ENCODE results near the gene TMEM18.

The TMEM18 gene

DNA sequence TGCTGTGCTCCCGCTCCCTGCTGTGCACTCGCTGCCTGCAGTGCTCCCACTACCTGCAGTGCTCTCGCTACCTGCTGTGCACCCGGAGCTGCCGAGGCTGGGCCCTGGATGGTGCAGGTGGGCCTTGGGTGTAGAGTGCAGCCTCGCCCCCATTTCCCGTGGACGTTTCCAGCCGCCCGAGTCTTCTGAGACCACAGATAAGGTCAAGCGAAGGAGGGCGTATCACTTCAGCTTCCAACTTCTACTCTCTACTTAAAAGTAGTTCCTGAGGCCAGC, 15.9 kb downstream of the TMEM18 start:
- no peak for DNase-seq
- no peak overlapping the region for H3K4me3 ChIP-seq (ENCODE audit: low read depth, low read length)
- TF ChIP-seq, protein P1, sequence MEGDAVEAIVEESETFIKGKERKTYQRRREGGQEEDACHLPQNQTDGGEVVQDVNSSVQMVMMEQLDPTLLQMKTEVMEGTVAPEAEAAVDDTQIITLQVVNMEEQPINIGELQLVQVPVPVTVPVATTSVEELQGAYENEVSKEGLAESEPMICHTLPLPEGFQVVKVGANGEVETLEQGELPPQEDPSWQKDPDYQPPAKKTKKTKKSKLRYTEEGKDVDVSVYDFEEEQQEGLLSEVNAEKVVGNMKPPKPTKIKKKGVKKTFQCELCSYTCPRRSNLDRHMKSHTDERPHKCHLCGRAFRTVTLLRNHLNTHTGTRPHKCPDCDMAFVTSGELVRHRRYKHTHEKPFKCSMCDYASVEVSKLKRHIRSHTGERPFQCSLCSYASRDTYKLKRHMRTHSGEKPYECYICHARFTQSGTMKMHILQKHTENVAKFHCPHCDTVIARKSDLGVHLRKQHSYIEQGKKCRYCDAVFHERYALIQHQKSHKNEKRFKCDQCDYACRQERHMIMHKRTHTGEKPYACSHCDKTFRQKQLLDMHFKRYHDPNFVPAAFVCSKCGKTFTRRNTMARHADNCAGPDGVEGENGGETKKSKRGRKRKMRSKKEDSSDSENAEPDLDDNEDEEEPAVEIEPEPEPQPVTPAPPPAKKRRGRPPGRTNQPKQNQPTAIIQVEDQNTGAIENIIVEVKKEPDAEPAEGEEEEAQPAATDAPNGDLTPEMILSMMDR (IDR thresholded peaks at IDR 0.05; ENCODE audit: low read depth, low read length) = no peak
- H3K4me1 ChIP-seq = no peaks in the 10 kb centered on the region
- H3K36me3 ChIP-seq = no peaks in the 10 kb centered on the region
- no peaks in the 10 kb centered on the region for H3K27me3 ChIP-seq
- H3K9me3 ChIP-seq = no peaks in the 10 kb centered on the region

DNA sequence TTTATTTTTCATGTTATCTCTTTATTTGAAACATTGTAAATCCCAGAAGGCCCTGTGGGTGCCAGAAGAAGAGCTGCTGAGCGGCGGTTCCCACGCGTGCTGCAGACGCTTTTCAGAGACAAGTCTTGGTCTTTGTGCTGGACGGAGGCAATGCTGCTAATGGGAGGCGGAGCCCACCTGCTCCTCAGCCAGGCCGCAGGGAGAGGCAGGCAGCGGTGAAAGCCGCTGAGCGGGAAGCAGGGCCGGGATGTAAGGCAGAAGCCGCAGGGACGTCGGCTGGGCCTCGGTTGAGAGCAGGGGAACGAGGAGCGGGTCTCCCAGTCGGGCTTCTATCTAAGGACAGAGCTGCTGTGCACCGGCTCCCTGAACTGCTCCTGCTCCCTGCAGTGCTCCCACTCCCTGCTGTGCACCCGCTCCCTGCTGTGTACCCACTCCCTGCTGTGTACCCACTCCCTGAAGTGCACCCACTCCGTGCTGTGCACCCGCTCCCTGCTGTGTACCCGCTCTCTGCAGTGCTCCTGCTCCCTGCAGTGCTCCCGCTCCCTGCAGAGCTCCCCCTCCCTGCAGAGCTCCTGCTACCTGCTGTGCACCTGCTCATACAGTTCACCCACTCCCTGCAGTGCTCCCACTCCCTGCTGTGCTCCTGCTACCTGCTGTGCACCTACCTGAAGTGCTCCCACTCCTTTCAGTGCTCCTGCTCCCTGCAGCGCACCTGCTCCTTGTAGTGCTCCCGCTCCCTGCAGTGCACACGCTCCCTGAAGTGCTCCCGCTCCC, 16.4 kb downstream of the TMEM18 start:
- Histone ChIP-seq H3K36me3 (no peaks in the 10 kb centered on the region), H3K27me3 (no peaks in the 10 kb centered on the region), H3K9me3 (no peaks in the 10 kb centered on the region), H3K4me1 (no peaks in the 10 kb centered on the region), H3K4me3 (ENCODE audit: low read depth, low read length) (no peak overlapping the region)
- TF ChIP-seq, protein P1 (IDR thresholded peaks at IDR 0.05; ENCODE audit: low read depth, low read length) = no peak
- DNase-seq = no peak

DNA sequence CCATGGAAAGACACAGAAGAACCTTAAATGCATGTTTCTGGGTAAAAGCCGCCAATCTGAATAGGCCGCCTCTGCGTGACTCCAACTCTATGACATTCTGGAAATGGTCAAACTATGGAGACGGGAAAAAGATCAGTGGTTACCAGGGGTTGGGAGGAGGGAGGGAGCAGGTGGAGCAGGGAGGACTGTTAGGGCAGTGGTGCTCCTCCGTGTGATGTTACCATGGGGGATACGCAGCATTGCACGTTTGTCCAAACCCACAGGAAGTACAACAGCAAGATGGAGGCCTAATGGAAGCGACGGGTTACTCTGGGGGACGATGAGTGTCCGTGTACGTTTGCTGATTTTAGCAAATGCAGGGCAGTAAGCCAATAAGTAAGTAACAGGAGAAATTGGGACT, 17.2 kb downstream of the TMEM18 start:
- Histone ChIP-seq H3K4me3 (ENCODE audit: low read depth, low read length) (no peak overlapping the region), H3K36me3 (no peaks in the 10 kb centered on the region), H3K4me1 (no peaks in the 10 kb centered on the region), H3K27me3 (no peaks in the 10 kb centered on the region), H3K9me3 (no peaks in the 10 kb centered on the region)
- TF ChIP-seq, protein P1 (IDR thresholded peaks at IDR 0.05; ENCODE audit: low read depth, low read length) = no peak
- no peak for DNase-seq

DNA sequence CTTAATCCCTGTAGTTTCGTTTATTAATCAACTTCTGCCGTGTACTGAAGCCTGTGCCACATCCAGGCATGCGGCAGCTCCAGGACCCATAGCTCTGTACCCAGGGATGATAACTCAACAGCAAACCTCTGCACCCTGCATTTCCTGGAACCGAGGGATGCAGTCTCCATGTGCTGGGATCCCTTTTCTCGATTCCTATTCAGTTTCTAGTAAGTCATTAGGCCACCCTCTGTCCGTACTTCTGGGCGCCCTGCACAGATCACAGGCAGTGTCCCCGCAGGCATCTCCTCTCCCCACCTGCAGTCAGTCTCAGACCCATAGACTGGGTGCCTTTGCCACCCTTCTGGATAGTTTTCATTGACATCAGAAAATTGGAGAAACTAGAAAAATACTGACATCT, 18.8 kb downstream of the TMEM18 start:
- Histone ChIP-seq H3K9me3 (no peaks in the 10 kb centered on the region), H3K27me3 (no peaks in the 10 kb centered on the region), H3K4me3 (ENCODE audit: low read depth, low read length) (no peak overlapping the region), H3K4me1 (no peaks in the 10 kb centered on the region), H3K36me3 (no peaks in the 10 kb centered on the region)
- no peak for DNase-seq
- TF ChIP-seq, protein P1 (IDR thresholded peaks at IDR 0.05; ENCODE audit: low read depth, low read length) = no peak

DNA sequence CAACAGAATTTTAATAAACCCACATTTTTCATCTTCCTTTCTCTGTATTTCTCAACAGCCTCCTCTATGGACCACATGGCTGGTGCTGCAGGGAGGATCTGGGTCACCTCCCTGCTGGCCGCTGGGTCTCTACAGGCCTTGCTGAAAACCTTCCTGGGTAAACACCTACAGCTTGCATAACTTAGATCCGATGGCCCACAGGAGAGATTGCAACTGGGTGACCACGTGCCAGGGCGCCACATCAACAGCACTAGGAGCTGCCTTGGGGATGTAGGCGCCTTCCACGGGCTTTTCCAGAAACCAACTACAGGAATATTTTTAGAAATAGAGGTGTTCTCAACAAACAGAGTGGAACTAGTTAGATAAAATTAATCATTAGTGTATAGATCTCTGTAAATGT, 19.4 kb downstream of the TMEM18 start:
- Histone ChIP-seq H3K4me3 (ENCODE audit: low read depth, low read length) (no peak overlapping the region), H3K9me3 (no peaks in the 10 kb centered on the region), H3K36me3 (no peaks in the 10 kb centered on the region), H3K4me1 (no peaks in the 10 kb centered on the region), H3K27me3 (no peaks in the 10 kb centered on the region)
- TF ChIP-seq, protein P1 (IDR thresholded peaks at IDR 0.05; ENCODE audit: low read depth, low read length) = no peak
- DNase-seq = no peak

DNA sequence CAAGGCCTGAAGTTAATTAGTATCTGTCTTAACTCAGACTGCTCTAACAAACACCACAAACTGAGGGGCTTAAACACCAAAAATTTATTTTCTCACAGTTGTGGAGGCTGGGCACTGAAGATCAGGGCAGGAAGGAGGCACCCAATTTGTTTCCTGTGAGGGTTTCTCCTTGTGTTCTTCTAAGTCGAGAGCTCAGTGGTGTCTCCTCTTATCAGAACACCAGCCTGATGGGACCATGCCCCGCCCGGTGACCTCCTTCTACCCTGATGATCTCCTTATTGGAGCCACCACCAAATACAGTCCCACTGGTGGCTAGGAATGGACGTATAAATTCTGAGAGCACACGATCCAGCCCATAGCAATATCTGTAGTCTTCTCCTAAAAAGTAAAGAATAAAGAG, 20.5 kb downstream of the TMEM18 start:
- H3K27me3 ChIP-seq = no peaks in the 10 kb centered on the region
- no peak for DNase-seq

More for the DNA sequence above, 20.5 kb downstream of the TMEM18 start:
- Histone ChIP-seq H3K4me3 (ENCODE audit: low read depth, low read length) (no peak overlapping the region), H3K36me3 (no peaks in the 10 kb centered on the region), H3K9me3 (no peaks in the 10 kb centered on the region), H3K4me1 (no peaks in the 10 kb centered on the region)
- TF ChIP-seq, protein P1 (IDR thresholded peaks at IDR 0.05; ENCODE audit: low read depth, low read length) = no peak
